Dermis blood vessel endothelial cell (primary cell): ENCODE data around the gene IGSF3. TPM values are rescaled to one million over a fixed set of nuclear protein-coding genes. Genes with fewer than 3 reads are reported as not detected.
A peak's percentile ranks its signal among the peaks of the same experiment; 100 is the strongest.
"Not testable (repeated sequence)": the region's sequence is repeated elsewhere in the genome, so short reads cannot be mapped to it uniquely, and the experiment has no call there.

Source experiments
- DNase-seq: peaks from one replicate; pipeline ENCODE4 v3.0.0; 2010
- total RNA-seq: library from RNA; depleted of rRNA; stranded (reverse); fragments of >200 nt; gene quantifications from 2 replicates; pipeline ENCODE4 v1.2.3, GENCODE V29; 2014

Gene IGSF3
- total RNA-seq, 1 donor from 2014 or later, result 29.4 TPM

DNA sequence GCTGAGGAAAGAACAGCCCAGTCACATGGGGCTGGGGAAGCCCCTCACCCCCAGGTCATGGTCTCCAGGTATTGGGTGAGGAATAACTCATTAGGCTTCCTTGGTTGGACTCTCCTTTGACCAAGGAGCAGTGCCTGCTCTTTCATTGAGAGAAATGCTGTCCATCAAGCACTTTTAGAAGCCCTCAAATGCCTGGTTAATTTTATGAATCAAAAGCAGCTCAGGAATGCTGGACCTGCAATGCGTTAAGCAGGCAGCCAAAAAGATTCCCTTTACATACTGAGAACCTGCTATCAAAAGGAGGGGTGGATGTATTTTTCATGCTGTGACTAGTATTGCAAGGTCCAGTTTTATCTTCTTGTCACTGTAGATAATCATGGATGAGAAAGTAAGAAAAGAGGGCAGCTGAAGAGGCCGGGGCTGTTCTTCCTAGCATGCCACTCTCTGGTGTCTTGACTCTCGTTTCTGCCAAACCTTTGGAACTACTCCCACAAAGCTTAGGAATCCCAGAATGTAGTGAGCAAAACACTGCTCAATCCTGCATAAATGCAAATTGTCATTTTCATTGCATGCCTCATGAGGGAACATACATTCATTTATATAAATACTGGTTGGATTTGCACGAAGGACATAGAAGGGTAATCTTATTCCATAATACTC lies 94.6 kb downstream of the IGSF3 start:
- no peak for DNase-seq

DNA sequence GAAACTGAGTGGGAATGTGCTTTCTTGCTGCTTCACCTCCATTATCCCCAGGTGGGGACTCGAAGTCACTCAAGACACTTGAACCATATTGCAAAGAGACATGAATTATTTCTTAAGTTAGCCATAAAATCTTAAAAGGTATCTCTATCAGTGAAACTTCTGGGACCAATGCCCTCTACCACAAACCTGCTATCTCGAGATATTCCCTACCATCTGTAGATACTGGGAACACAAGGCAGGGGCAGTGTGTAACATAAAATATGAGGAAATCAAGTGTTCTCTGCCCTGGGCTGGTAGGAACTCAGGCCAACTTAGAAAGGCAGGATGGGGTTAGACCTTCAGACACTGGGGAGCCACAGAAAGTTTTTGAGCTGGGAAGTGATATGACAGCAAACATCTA lies 95.4 kb downstream of the IGSF3 start:
- no peak for DNase-seq

DNA sequence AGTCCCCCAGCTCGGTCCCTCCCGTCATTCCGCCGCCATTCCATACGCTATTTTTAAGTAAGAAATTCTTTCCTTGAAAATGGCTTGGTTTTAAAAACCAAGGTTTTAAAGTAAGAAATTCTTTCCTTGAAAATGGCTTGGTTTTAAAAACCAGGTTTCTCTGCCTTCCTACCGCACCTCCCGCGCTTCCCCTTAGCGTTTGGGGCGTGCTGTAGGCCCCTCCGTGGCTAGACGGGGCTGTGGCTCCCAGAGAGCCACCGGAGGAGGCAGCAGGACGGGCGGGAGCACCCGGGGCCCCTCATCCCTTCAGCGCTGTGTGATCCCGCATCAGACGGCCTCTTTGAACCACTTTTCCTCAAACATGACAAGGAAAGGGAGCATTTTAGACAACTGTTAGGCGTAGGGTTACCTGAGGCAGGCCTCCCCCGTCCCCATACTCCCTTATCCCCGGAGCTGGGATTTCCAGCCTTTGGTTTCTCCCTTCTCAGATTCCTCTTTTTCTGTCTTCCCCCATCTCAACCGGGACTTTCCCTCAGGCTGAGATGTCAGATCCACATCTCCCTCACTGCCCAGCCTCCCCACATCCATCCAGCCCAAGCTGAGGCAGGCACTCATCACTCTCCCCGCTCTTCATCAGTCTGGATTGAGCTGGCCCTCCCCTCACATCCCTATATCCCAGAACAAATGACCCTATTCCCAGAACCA lies 96.2 kb downstream of the IGSF3 start:
- peak; percentile 14 for DNase-seq

DNA sequence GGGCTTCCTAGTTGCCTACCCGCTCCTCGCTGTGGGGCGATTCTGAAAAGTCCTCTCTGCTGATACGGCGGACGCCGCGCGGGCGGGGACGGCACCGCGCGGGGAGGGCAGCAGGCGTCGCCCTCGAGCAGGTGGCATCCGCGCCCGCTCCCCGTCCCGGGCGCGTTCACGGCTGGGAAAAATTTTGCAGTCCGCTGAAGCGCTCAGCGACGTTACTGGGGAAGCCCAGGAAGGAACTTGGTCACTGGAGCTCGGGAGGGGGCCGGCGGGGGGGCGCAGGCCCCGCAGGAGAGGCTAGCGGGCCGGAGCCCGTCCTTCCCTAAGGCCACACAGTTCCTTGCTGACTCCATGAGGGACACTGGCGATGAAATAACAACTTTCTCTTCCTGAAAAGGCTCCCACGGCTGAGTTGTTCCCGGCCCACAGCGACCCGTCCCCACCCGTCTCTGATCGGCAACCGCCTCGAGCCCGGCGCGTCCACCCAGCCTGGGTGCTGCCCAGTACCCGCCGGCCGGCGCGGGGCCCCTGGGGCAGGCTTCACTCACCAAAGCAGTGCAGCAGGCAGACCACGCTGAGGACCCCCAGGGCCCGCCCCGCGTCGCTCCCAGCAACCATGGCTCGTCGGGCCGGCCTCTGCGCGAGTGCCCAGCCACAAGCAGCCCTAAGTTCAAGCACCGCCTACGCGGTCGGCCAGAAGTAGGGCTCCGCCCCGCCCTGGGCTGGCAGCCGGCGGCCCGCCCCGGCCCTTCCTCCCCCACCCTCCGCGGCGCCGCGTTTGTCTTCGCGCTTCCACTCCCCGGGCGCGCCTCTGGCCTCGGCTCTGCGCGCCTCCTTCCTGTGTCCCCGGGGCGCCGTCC lies 96.9 kb downstream of the IGSF3 start, which contains the start of gene CD58:
Gene CD58, minus strand, starts transcription at position 669 of the 857 bp plus-strand sequence. Its CDS starts 54 bp downstream, at position 615.
- peak; percentile 86 for DNase-seq

DNA sequence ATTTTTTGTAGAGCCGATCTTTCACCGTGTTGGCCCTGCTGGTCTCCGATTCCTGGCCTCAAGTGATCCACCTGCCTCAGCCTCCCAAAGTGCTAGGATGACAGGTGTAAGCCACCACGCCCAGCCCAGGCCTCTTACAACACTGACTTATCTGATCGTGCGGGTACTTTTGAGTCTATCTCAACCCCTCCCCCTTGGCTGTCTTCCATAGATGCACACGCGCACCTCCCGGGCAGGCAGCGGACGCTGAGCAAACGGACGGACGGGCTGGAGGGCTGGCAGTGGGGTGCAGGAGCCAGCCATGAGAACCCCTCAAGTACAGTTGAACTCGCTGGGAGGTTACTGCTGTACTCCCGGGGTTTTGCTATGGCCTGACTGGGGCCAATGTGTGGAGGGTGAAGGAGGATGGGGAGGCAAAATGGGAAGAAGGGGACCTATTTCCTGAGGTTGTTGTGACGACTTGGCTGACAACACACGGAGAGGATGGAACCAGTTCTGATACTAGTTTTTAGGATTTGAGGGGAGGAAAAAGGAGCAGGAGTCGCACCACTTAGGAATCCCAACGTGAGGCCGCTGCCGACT lies 97.7 kb downstream of the IGSF3 start:
- DNase-seq, result peak; percentile 45

DNA sequence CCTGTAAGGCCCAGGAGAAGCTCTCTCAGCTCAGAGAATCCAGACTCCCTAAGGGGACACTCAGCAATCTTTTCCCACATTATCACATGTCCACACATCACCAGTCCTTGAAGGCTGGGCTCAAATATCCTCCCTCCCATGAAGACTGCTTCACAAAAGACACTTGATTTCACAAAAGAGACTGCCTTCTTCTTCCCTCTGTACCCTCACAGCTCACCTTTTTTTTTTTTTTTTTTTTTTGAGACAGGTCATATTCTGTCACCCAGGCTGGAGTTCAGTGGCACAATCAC lies 98.2 kb downstream of the IGSF3 start:
- no peak for DNase-seq

DNA sequence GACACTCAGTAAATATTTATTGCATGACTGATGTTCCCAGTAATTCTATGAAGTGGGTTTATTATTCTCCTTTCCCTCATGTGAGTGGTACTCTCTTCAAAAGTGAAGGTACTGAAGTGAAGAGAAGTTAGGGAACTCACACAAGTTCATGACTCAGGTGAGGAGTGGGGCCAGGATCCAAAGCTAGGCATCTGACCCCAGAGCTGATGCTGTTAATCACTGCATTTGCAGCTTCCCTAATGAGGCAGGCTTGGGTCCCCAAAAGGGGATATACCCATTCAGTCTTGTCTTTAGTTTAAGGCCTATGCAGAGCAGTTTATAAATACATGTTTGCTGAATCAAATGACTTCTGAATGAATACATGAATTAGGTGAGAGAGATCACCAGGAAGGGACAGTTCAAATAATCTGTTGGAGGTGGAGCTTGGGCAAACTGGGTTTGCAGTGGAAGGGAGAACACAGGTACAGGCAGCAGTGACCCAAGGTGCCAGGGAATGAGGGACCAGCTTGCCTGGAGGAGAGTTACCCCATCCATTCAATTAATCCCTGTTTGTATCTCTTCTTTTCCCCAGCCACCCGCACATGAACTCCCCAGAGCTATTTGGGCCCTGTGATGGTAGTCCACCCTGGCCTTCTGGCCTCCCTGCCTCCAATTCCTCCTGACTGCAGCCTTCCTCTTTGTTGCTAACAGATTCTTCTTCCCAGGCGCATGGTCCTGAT lies 98.7 kb downstream of the IGSF3 start:
- no peak for DNase-seq

DNA sequence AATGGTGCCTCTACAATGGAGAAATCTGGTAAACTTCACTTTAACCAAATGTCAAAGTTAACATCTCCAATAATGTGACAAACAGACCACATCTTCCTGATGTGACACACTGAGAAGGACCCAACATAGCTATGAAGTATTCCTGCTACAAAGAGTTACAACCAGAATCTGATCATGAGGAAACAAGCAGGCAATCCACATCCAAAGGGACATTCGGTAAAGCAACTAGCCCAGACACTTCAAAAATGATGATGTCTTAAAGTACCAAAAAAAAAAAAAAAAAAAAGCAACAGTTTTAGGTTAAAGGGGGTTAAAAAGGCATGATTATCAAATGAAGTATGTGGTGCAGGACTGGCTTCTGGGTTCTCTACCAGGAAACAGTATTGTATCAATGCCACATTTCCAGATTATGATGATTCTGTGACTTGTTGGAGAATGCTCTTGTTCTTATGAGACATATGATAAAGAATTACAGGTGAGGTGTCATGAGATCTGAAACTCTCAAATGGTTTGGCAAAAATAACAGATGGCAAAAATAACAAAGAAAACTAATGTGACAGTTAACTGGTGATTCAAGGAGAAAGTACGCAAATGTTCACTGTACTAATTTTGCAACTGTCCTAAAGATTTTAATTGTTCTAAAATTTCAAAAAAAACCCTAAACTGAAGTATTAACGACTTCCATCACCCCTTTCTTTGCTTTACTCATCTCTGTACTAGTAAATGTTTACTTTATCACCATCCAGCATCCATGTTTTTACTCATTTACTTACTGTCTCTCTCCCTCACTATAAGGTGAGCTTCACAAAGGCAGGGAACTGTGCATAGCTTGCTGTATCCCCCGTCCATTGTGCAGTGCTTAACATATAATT lies 99.5 kb downstream of the IGSF3 start:
- no peak for DNase-seq

DNA sequence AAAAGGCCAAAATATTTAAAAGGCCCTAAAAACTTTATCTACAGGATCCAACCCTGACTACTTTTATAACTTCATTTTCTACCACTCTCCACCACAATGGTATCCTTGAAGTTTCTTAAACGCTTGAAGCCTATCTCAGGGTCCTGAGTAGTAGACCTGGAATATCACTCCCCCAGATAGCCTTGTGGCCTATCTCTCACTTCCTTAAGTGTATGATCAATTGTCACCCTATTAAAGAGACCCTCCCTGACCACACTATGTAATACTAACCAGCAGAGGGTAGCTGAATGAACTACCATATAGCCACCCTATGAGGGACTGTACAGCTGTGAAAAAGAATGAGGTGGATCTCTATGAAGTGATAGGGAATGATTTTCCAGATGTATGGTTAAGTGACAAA lies 102.3 kb downstream of the IGSF3 start:
- no peak for DNase-seq

DNA sequence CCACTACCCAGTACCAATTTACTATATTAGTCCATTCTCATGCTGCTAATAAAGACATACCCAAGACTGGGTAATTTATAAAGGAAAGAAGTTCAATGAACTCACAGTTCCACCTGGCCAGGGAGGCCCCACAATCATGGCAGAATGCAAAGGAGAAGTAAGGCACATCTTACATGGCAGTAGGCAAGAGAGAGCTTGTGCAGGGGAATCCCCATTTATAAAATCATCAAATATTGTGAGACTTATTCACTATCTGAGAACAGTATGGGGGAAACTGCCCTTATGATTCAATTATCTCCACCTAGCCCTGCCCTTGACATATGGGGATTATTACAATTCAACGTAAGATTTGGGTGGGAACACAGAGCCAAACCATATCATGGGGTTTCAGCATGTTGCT lies 103.1 kb downstream of the IGSF3 start:
- no peak for DNase-seq

DNA sequence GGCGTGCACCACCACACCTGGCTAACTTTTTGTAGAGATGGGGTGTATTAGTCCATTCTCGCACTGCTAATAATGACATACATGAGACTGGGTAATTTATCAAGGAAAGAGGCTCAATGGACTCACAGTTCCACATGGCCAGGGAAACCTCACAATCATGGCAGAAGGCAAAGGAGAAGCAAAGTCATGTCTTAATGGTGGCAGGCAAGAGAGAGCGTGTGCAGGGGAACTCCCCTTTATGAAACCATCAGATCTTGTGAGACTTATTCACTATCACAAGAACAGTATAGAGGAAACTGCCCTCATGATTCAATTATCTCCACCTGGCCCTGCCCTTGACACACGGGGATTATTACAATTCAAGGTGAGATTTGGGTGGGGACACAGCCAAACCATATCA lies 105.1 kb downstream of the IGSF3 start:
- not testable (repeated sequence) for DNase-seq

DNA sequence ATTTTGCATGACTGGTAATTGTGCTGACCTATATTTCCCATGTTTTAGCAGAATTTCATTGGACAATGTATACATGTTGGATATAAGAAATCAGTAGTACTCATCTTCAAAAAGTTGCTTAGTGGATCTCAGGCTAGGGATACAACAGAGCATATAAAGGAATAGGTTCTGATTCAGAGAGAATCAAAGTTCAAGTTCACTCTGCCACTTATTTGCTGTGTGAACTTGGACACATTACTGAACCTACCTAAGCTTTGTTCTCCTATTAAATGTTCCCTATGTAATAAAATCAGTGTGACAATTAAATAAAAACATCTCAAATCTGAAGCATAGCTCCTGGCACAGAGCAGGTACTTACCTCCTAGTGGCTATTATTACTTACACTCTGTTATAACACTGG lies 106.0 kb downstream of the IGSF3 start:
- DNase-seq, result no peak

DNA sequence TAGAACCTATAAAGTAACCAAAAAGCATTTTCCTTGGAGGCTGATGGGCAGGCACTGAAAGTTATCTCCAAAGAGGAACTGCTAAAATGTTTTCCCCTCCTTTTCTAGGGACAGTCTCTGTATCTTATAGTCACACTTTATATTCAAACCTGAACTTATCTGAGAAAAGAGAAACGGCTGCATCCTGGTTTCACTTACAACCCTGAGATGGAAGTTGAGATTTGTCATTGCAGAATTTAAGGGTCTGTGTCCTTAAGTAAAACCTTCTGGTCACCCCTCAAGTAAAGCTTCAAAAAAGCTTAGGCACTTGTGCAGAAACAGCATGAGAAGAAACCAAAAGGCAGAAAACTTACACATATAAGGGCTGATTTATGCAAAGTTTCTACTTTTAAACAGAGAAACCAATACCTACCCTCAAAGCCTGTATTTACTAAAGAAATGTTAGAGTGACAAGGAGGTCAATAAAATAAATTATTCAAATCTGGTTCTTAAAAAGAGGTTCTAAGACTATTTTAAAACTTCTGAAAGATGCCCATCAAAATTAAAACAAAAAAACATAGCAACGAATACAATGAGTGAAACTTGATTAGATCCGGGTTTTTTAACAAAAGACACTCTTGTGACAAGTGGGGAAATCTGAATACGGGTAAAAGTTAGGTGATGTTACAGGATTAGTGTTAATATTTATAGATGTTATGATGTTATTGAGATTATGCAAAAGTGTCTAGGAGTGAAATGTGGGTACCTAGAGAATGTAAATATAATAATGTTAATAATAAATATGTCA lies 106.6 kb downstream of the IGSF3 start:
- no peak for DNase-seq

DNA sequence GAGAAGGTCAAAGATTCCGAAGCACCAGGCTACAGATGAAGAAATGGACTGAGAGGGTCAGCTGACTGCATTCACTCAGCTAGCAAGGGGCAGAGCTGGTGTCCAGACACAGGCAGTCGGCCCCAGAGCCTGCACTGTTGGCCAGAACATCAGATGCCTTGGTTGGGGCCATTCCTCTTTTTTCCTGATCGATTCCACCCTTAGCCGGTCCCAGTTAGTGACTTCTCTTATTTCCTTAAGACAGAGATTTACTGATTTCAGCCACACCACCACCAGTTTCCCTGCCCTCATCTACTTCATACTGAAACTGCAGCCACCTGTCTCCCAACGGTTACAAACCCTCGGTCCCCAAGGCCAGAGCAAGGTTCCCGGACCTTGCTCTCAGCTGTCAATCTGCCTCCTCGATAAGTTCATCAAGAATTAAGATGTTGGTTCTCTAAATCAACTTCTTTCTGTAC lies 108.2 kb downstream of the IGSF3 start:
- DNase-seq, result no peak

DNA sequence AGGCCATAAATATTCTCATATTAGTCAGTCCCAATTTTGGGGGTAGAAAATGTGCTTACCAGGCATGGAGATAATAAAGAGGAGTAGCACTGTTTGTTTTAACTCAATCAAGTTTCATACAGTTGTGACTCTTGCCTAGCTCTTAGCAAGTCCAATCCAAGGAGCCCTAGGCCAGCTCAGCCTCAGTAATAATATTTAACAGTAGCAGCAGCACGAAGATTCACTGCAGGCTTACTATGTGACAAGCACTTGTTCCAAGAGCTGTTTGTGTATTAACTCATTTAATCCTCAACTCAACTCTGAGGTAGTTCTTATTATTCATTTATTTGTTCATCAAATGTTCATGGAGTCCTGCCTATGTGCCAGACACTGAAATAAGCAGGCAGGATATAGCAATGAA lies 109.0 kb downstream of the IGSF3 start:
- no peak for DNase-seq

DNA sequence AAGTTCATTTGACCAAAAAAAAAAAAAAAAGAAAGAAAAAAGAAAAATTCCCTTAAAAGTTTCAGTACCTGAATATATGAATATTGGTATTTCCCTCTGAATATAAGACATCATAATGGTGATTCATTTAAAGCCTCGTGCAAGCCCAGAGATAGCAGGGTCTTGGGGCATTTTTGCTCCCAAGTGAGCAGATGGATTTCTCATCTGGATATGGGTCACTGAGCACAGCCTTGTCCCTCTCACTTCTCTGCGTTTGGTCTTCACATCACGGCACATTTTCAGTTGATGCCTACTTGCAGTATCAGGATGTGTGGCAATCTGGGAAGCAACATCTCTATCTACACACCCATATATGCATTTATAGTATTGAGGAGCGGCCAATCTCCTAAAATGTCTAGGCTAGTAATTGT lies 109.4 kb downstream of the IGSF3 start:
- no peak for DNase-seq

DNA sequence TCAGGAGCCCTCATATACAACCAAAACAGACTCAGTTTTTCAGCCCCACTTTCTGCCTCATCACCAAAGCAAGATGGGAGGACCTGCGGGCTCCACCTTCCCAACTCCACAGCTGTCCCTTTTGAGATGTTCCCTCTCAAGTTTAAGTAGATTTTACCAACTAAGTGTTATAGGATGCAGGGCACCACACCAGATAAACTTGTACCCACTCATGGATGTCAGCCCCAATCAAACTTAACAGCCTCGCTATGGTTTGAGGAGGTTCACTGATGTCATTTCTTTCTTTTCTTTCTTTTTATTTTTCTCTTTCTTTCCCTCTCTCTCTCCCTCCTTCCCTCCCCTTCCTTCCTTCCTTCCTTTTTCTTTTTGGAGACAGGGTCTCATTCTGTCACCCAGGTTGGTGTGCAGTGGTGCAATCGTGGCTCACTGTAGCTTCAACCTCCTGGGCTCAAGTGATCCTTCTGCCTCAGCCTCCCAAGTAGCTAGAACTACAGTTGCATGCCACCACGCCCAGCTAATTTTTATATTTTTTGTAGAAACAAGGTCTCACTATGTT lies 110.1 kb downstream of the IGSF3 start:
- no peak for DNase-seq

DNA sequence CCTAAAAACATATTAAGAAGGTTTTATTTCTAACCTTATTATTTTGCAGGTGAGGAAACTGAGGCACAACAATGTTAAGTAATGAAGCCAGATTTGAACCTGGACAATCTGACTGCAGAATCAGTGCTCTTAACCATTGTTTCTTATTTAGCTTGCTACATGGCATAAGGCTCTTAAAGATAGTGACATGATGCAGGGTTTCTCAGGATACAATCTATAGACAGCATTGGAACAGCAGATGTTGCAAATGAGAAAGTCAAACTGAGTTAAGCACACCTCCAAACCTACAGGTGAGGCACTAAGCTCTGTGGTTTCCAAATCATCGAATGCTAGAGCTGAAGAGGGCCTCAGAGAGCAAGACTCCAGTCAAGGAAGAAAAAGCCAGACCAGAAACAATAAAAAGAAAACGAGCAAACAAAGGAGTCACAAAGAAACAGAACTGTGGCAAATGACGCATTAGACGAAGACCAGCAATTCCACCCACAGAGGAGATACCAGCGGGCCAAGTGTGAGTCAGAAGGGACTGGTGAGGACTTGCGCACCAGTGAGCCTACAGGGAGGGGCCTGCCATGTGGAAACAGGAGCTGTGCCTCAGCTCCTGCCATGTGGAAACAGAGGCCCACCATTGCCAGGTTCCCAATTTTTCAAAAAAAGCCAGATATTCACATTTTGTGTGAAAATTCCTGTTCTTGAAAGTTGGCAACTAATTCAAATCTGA lies 111.1 kb downstream of the IGSF3 start:
- DNase-seq, result peak; percentile 43

DNA sequence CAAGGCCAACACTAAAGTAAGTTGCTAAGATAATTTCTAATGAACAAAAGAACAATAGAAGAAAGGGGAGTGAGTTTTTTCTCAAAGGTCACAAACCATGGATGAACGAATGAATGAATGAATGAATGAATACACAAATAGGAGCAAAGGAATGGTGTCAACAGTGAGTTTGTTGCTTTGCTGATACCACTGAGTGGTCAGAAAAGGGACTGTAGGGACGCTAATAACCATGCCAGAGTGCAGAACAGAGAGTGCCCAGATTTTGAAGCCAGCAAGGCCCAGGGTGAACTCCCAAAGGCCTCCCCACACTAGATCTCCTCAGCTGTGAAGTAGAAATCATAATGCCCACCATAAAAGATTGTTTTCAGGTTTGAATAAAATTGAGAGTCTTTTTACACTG lies 112.6 kb downstream of the IGSF3 start:
- no peak for DNase-seq
